K562 (cell line): ENCODE measurements around the gene CCNT1. TPM values are rescaled to one million over a fixed set of nuclear protein-coding genes. Genes with fewer than 3 reads are reported as not detected.

Experiments
- ATAC-seq: fragments of 200-7000 bp; cut with Tn5 transposase; 3 replicates; pipeline ENCODE4 v1.9.1; 2020; ENCODE audit warnings: moderate library complexity
- BruUV-seq: library from RNA; stranded (reverse); fragments of 400-500 nt; replicated peaks from 2 replicates; lab custom pipeline; 2021; lab: Mats Ljungman, UMichigan
- CTCF ChIA-PET: fragments of 300-600 bp; formaldehyde crosslinking; extraction: SDS; loops from one replicate; lab custom pipeline; 2021; ENCODE audit warnings: low intra/inter-chr PET ratio; lab: Yijun Ruan, JAX
- POLR2A ChIA-PET: fragments of 300-600, 350-650 bp; sonication (Branson Sonifier 250); formaldehyde crosslinking; extraction: SDS; loops from one replicate; lab custom pipeline; 2021; ENCODE audit warnings: antibody characterized with exemption, inconsistent platforms; lab: Yijun Ruan, JAX
- DNase-seq, 4 experiments: peaks; one replicate each; pipeline versions ENCODE4 v3.0.0 to v3.0.0-alpha.2; 2011 to 2018; ENCODE audit warnings: low spot score in 3 of 4, mixed read lengths in 3 of 4; ENCODE audit errors: extremely low read depth in 1 of 4
- FAIRE-seq: peaks from 2 replicates; lab custom pipeline; 2011; peaks lifted over from hg19 to GRCh38; lab: Jason Lieb, UNC
- H2AFZ ChIP-seq: 2 replicates; pipeline ENCODE4 v1.6.0; 2011; ENCODE audit warnings: low read depth, low read length, control low read depth, inconsistent platforms
- H3K27ac ChIP-seq: fragments of 200-600 bp; 3 replicates; pipeline ENCODE4 v1.8.0; 2011; ENCODE audit warnings: low read depth, mild to moderate bottlenecking, control low read depth, inconsistent platforms, low read length, moderate library complexity, mixed read lengths; ENCODE audit errors: extremely low read depth
- H3K27me3 ChIP-seq, 2 experiments: fragments of 300-600 bp in 1 of 2; 2 replicates in 1 of 2; 3 replicates in 1 of 2; pipeline versions ENCODE4 v1.6.0 to v1.8.0; 2011; ENCODE audit warnings: inconsistent platforms in 2 of 2, low read length in 2 of 2, mild to moderate bottlenecking in 1 of 2, mixed read lengths in 1 of 2, moderate library complexity in 1 of 2; ENCODE audit not compliant: control insufficient read depth in 2 of 2, insufficient read depth in 2 of 2
- H3K36me3 ChIP-seq: fragments of 300-600 bp; 3 replicates; pipeline ENCODE4 v1.8.0; 2011; ENCODE audit warnings: mild to moderate bottlenecking, low read length, inconsistent platforms; ENCODE audit not compliant: control insufficient read depth, insufficient read depth
- H3K4me1 ChIP-seq, 2 experiments: fragments of 200-600 bp in 1 of 2; replicated peaks in 1 of 2; 2 replicates in 1 of 2; 3 replicates in 1 of 2; pipeline versions ENCODE4 v1.5.1 to v1.8.0; 2011; ENCODE audit warnings: inconsistent platforms in 2 of 2, low read length in 2 of 2, mild to moderate bottlenecking in 1 of 2, mixed read lengths in 1 of 2, moderate library complexity in 1 of 2; ENCODE audit not compliant: control insufficient read depth in 2 of 2, insufficient read depth in 2 of 2
- H3K4me2 ChIP-seq: 2 replicates; pipeline ENCODE4 v1.6.1; 2011; ENCODE audit warnings: low read length, control low read depth, inconsistent platforms, mixed read lengths; ENCODE audit not compliant: insufficient read depth
- H3K4me3 ChIP-seq: fragments of 200-600 bp; sonication (generic), shearing (Covaris generic); 2 replicates; pipeline ENCODE4 v1.5.1; 2016; ENCODE audit warnings: control low read depth, inconsistent platforms
- H3K79me2 ChIP-seq: fragments of 200-600 bp; 3 replicates; pipeline ENCODE4 v1.8.0; 2011; ENCODE audit warnings: low read length, inconsistent platforms; ENCODE audit not compliant: control insufficient read depth, insufficient read depth
- H3K9ac ChIP-seq, 2 experiments: 2 replicates each; pipeline versions ENCODE4 v1.6.0 to v1.6.1; 2011; ENCODE audit warnings: low read depth in 2 of 2, low read length in 2 of 2, control low read depth in 1 of 2, inconsistent platforms in 1 of 2, mild to moderate bottlenecking in 1 of 2, mixed read lengths in 1 of 2; ENCODE audit not compliant: insufficient read depth in 1 of 2
- H3K9me1 ChIP-seq: one replicate; pipeline ENCODE4 v1.6.0; 2011; ENCODE audit warnings: inconsistent platforms, mild to moderate bottlenecking, low read length, moderate library complexity; ENCODE audit not compliant: control insufficient read depth, insufficient read depth
- H3K9me3 ChIP-seq: replicated peaks from 2 replicates; pipeline ENCODE4 v1.5.1; 2011; ENCODE audit warnings: low read depth, low read length, inconsistent platforms; ENCODE audit not compliant: control insufficient read depth, insufficient read depth
- H4K20me1 ChIP-seq: replicated peaks from 2 replicates; pipeline ENCODE4 v1.6.1; 2011; ENCODE audit warnings: low read length, inconsistent platforms, mixed read lengths; ENCODE audit not compliant: control insufficient read depth, insufficient read depth
- ATF4 ChIP-seq: fragments of 450-650 bp; formaldehyde crosslinking; IDR thresholded peaks from 2 replicates; pipeline ENCODE4 v1.4.0; 2022; ENCODE audit warnings: mild to moderate bottlenecking, moderate library complexity
- BACH1 ChIP-seq: fragments of 200-800 bp; sonication (Bioruptor generic); IDR thresholded peaks from 2 replicates; pipeline ENCODE4 v1.6.1; 2016; ENCODE audit warnings: missing genetic modification characterization, missing compliant biosample characterization
- BRCA1 ChIP-seq, 2 experiments: fragments of 450-650 bp in 1 of 2; sonication (generic) in 1 of 2; formaldehyde crosslinking in 1 of 2; IDR thresholded peaks; 2 replicates each; pipeline versions ENCODE4 v1.5.0 to v1.6.1; 2017 to 2020; ENCODE audit warnings: mild to moderate bottlenecking in 1 of 2, missing genetic modification reagents in 1 of 2
- E2F6 ChIP-seq, 2 experiments: IDR thresholded peaks; 2 replicates each; pipeline ENCODE4 v1.6.1; 2011; ENCODE audit warnings: borderline replicate concordance in 1 of 2, control low read depth in 1 of 2, low read depth in 1 of 2, low read length in 1 of 2, mild to moderate bottlenecking in 1 of 2, mixed read lengths in 1 of 2, moderate library complexity in 1 of 2; ENCODE audit not compliant: insufficient read depth in 1 of 2, insufficient read length in 1 of 2, poor library complexity in 1 of 2, severe bottlenecking in 1 of 2; ENCODE audit errors: extremely low read depth in 1 of 2
- KLF6 ChIP-seq: fragments of 250-450 bp; sonication (Bioruptor Pico); IDR thresholded peaks from 2 replicates; pipeline ENCODE4 v1.4.0; 2020; ENCODE audit warnings: mild to moderate bottlenecking, moderate library complexity, borderline replicate concordance
- MBD2 ChIP-seq: sonication (generic); IDR thresholded peaks from 2 replicates; pipeline ENCODE4 v1.6.1; 2016; ENCODE audit warnings: low read depth, borderline replicate concordance
- MLLT1 ChIP-seq, 2 experiments: fragments of 450-650 bp; IDR thresholded peaks; 2 replicates each; pipeline ENCODE4 v1.6.1; 2016
- MYC ChIP-seq, 2 experiments: fragments of 250-450 bp in 1 of 2; sonication (Bioruptor Pico) in 1 of 2; IDR thresholded peaks; 2 replicates each; pipeline versions ENCODE4 v1.5.1 to v1.6.1; 2012 to 2021; ENCODE audit warnings: low read depth in 2 of 2, borderline replicate concordance in 1 of 2, improper control_type of control experiment in 1 of 2, low read length in 1 of 2, mild to moderate bottlenecking in 1 of 2, moderate library complexity in 1 of 2
- NCOA2 ChIP-seq, 2 experiments: fragments of 450-650 bp; IDR thresholded peaks; 2 replicates each; pipeline ENCODE4 v1.6.1; 2018; ENCODE audit warnings: mild to moderate bottlenecking in 2 of 2, moderate library complexity in 1 of 2; ENCODE audit not compliant: partially characterized antibody in 2 of 2
- NFRKB ChIP-seq: fragments of 450-650 bp; IDR thresholded peaks from 2 replicates; pipeline ENCODE4 v1.6.1; 2016; ENCODE audit warnings: low read depth
- NR4A1 ChIP-seq, 2 experiments: fragments of 250-450 bp in 1 of 2; fragments of 450-650 bp in 1 of 2; sonication (Bioruptor Pico) in 1 of 2; IDR thresholded peaks; 2 replicates each; pipeline versions ENCODE4 v1.4.0 to v1.6.1; 2016 to 2020; ENCODE audit warnings: mild to moderate bottlenecking in 2 of 2, missing compliant biosample characterization in 1 of 2, missing genetic modification characterization in 1 of 2, moderate library complexity in 1 of 2
- PHB2 ChIP-seq: fragments of 450-650 bp; IDR thresholded peaks from 2 replicates; pipeline ENCODE4 v1.6.1; 2017; ENCODE audit warnings: low read depth
- POLR2H ChIP-seq: IDR thresholded peaks from 2 replicates; pipeline ENCODE4 v1.6.1; 2016; ENCODE audit warnings: missing genetic modification characterization, low read depth, mild to moderate bottlenecking, control low read depth, missing compliant biosample characterization, moderate library complexity
- SMARCC2 ChIP-seq: fragments of 450-650 bp; IDR thresholded peaks from 2 replicates; pipeline ENCODE4 v1.6.1; 2017; ENCODE audit warnings: antibody characterized with exemption, moderate library complexity, mild to moderate bottlenecking, low read depth
- TBP ChIP-seq: optimal IDR thresholded peaks from 2 replicates; pipeline ENCODE3; 2011; ENCODE audit warnings: low read depth, low read length, improper control_type of control experiment
- TCF3 ChIP-seq: sonication (generic); formaldehyde crosslinking; IDR thresholded peaks from 2 replicates; pipeline ENCODE4 v1.4.0; 2020; ENCODE audit warnings: mild to moderate bottlenecking, missing genetic modification reagents
- TEAD1 ChIP-seq, 2 experiments: fragments of 450-650 bp in 1 of 2; sonication (generic) in 1 of 2; formaldehyde crosslinking; IDR thresholded peaks; 2 replicates each; pipeline versions ENCODE4 v1.4.0 to v1.8.0; 2020 to 2022; ENCODE audit warnings: mild to moderate bottlenecking in 2 of 2, missing genetic modification reagents in 1 of 2
- TEAD4 ChIP-seq, 2 experiments: sonication (generic) in 1 of 2; formaldehyde crosslinking in 1 of 2; IDR thresholded peaks; 2 replicates each; pipeline versions ENCODE4 v1.6.1 to v1.8.0; 2012 to 2022; ENCODE audit warnings: borderline replicate concordance in 1 of 2, inconsistent platforms in 1 of 2, low read length in 1 of 2, mild to moderate bottlenecking in 1 of 2, missing genetic modification reagents in 1 of 2
- WGBS: fragments of 100-300 bp; shearing (Covaris generic); methylation state at CpG from one replicate; pipeline ENCODE4 v1.1.6; 2016; ENCODE audit warnings: low coverage, mixed read lengths; ENCODE audit not compliant: insufficient coverage; ENCODE audit errors: missing lambda C conversion rate; 5-methylcytosine and 5-hydroxymethylcytosine counted together
- in situ Hi-C: fragments of 300-500 bp; cut with MboI; formaldehyde crosslinking; loops from 4 replicates; pipeline ENCODE4 v1.15.0; 2018; ENCODE audit warnings: inconsistent platforms, mixed read lengths
- intact Hi-C: fragments of 100-400 bp; cut with micrococcal nuclease; formaldehyde crosslinking; loops from 2 replicates; pipeline ENCODE4 v1.14.2; 2022
- polyA plus RNA-seq, 8 experiments: library from polyadenylated mRNA; depleted of rRNA in 4 of 8; stranded (reverse) in 5 of 8; unstranded in 3 of 8; fragments of >200 nt; fragmentation: Nextera tagmentation in 2 of 8; fragmentation: Illumina TruSeq in 1 of 8; extraction: Ambion mirVana in 2 of 8; extraction: Trizol in 1 of 8; gene quantifications; 2 replicates each; pipeline versions ENCODE4 v1.2.1 to v1.2.3, GENCODE V29; 2011 to 2014; ENCODE audit warnings: inconsistent platforms in 1 of 8, missing spikeins in 1 of 8
- total RNA-seq, 7 experiments: library from RNA; depleted of rRNA in 6 of 7; stranded (reverse); fragments of >200 nt in 6 of 7; fragmentation: Illumina TruSeq in 2 of 7; extraction: Trizol in 2 of 7; gene quantifications; 2 replicates each; pipeline versions ENCODE4 v1.2.1 to v1.2.3, GENCODE V29; 2011 to 2021; ENCODE audit warnings: low replicate concordance in 1 of 7

CCNT1 gene
- total and polyA plus RNA-seq, 9 of the 15 experiments (the other 6 are each of a cell fraction or from before 2014, with no cell fraction given), result 9.7 to 52.4 (median 33.4) TPM

GRCh38 chr12:48716168-48716492 is 377 bp downstream of the CCNT1 start:
- Histone ChIP-seq H3K9me1 (no peaks in the 10 kb centered on the region), H3K9me3 (peaks cover 15% of the 10 kb centered on the region), H3K79me2 (peaks cover 54% of the 10 kb centered on the region), H2AFZ (peak overlapping the region; percentile 78), H3K27ac (peak overlapping the region; percentile 98), H3K36me3 (peaks cover 39% of the 10 kb centered on the region), H3K4me2 (peak overlapping the region; percentile 93), H3K9ac (peak overlapping the region; percentile 98 to 99), H3K4me1 (peaks cover 5 to 14% of the 10 kb centered on the region in 2 experiments; a peak in 4 of 5 replicates), H3K27me3 (no peaks in the 10 kb centered on the region), H3K4me3 (peak overlapping the region; percentile 94), H4K20me1 (no peaks in the 10 kb centered on the region; the same call in none of the 2 replicates)
- ATAC-seq (peak; percentile 65), FAIRE-seq (no peak), DNase-seq (no peak)
- in situ Hi-C loops, result no loop called here
- 0% methylated on average over 17 of the region's 17 CpGs for WGBS
- intact Hi-C loops, result loop anchor here (2.0 kb wide), 1 partner anchor 33 kb away; the partner anchor contains the start of gene KANSL2
- ChIA-PET CTCF (no interaction called here), POLR2A (interaction anchor here (0.9 to 2.5 kb wide), 7 partner anchors 11 to 34 kb away, joined by 3 to 17 read pairs (median 3); partner anchors contain the start of gene KANSL2)
- TSS peak; percentile 77 for BruUV-seq
- TF ChIP-seq TCF3 (CRISPR knock-in tag) (no peak), KLF6 (CRISPR knock-in tag) (no peak), TBP (no peak), MLLT1 (IDR thresholded peaks at IDR 0.05) (0 out of 4 replicates have a peak, but pooled peaks of 1 of the 2 experiments have one; percentile 4), SMARCC2 (no peak), MBD2 (no peak), NR4A1 (CRISPR knock-in tag; IDR thresholded peaks at IDR 0.05) (no peak), NR4A1 (tag; IDR thresholded peaks at IDR 0.05) (no peak), ATF4 (no peak), E2F6 (IDR thresholded peaks at IDR 0.05; ENCODE audit: borderline replicate concordance in 1 of 2, extremely low read depth in 1 of 2, insufficient read depth in 1 of 2, insufficient read length in 1 of 2, low read depth in 1 of 2, low read length in 1 of 2, poor library complexity in 1 of 2, severe bottlenecking in 1 of 2) (peak in 1 of 2 experiments; percentile 37), TEAD4 (IDR thresholded peaks at IDR 0.05; ENCODE audit: low read length) (no peak), TEAD4 (CRISPR knock-in tag; IDR thresholded peaks at IDR 0.05; ENCODE audit: borderline replicate concordance) (no peak), BACH1 (tag) (no peak), PHB2 (no peak), MYC (IDR thresholded peaks at IDR 0.05; ENCODE audit: low read depth, low read length) (no peak), MYC (CRISPR knock-in tag; IDR thresholded peaks at IDR 0.05; ENCODE audit: borderline replicate concordance, low read depth) (0 out of 2 replicates have a peak, but pooled peaks have one; percentile 65), NCOA2 (IDR thresholded peaks at IDR 0.05; ENCODE audit: partially characterized antibody in 2 of 2) (no peak), NFRKB (0 out of 2 replicates have a peak, but pooled peaks have one; percentile 64), POLR2H (tag) (no peak), TEAD1 (CRISPR knock-in tag; IDR thresholded peaks at IDR 0.05) (no peak), BRCA1 (IDR thresholded peaks at IDR 0.05) (no peak), BRCA1 (CRISPR knock-in tag; IDR thresholded peaks at IDR 0.05) (peak; percentile 78; the same call in 1 of the 2 replicates)
